ENCODE results near the gene ZNF136. TPM values are rescaled to one million over a fixed set of nuclear protein-coding genes. Genes with fewer than 3 reads are reported as not detected.

ZNF136 gene
- total and polyA plus RNA-seq, 2 of the 13 experiments (the other 11 are each of a cell fraction or from before 2014, with no cell fraction given) = 2.5 to 10.2 TPM

DNA sequence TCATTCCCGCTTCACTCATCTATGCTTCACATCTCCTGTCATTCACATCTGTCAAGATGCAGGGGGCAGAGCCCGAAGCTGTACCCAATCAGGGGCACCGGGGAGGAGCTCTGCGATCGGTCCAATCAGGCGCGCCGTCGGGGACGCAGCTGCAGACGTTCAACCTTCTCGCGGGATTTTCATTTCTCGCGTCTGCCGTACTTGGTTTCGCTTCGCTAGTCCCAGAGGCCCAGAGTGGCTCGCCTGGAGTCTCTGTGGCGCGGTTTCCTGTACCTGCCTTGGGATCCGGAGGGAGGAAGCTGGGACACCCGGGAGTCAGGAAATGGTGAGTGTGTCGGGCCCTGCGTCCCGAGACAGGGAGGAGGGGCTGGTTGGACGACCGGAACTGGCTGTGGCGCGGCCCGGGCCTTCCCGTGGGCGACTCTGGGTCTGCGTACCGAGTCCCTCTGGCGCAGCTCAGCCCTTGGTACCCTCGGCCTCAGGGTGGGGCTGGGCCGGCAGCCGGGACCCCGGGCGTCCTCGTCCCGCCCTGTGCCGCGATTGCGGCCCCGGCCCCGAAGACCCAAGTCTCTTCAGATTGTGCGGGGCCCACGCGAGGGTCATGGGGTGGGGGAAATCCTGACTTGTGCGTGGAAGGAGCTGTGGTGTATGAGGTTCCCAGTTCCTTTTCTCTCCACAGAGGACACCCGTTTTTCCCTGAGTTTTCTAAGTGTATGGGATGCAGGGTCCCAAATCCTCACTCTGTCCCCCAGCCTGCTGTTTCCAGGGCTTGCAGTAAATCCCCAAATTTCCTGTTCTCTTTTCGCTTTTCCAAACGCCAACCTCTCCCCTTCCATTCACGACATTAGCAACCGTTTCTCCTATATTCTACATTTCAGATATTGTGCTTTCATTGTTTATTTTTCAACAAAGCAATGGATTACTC is at the start of gene ZNF136 (continued):
- TF ChIP-seq ZNF7 (CRISPR knock-in tag; IDR thresholded peaks at IDR 0.05) (no peak), SIN3A (IDR thresholded peaks at IDR 0.05; ENCODE audit: borderline replicate concordance, low read depth, low read length) (peak; percentile 96), RARG (CRISPR knock-in tag; IDR thresholded peaks at IDR 0.05; ENCODE audit: low read depth) (no peak), SP4 (CRISPR knock-in tag; IDR thresholded peaks at IDR 0.05) (no peak; the same call in 1 of the 2 replicates), EED (CRISPR knock-in tag; IDR thresholded peaks at IDR 0.05) (no peak), ZNF558 (CRISPR knock-in tag; IDR thresholded peaks at IDR 0.05; ENCODE audit: borderline replicate concordance) (0 out of 2 replicates have a peak, but pooled peaks have one; percentile 27), NFIB (CRISPR knock-in tag; IDR thresholded peaks at IDR 0.05; ENCODE audit: borderline replicate concordance) (no peak), FOXA1 (IDR thresholded peaks at IDR 0.05) (no peak), FOXA1 (CRISPR knock-in tag; IDR thresholded peaks at IDR 0.05) (no peak), MATR3 (CRISPR knock-in tag; IDR thresholded peaks at IDR 0.05) (no peak), FOXA3 (CRISPR knock-in tag; IDR thresholded peaks at IDR 0.05) (no peak), ZNF264 (CRISPR knock-in tag; IDR thresholded peaks at IDR 0.05) (no peak), ZNF773 (CRISPR knock-in tag; IDR thresholded peaks at IDR 0.05; ENCODE audit: borderline replicate concordance) (no peak), ZFY (CRISPR knock-in tag; IDR thresholded peaks at IDR 0.05) (peak; percentile 96), ZNF230 (CRISPR knock-in tag; IDR thresholded peaks at IDR 0.05) (peak; percentile 84; the same call in 1 of the 2 replicates), NFATC3 (CRISPR knock-in tag; IDR thresholded peaks at IDR 0.05) (no peak), ZNF652 (CRISPR knock-in tag; IDR thresholded peaks at IDR 0.05; ENCODE audit: borderline replicate concordance, low read depth) (no peak)
- TF ChIP-seq, protein P1, sequence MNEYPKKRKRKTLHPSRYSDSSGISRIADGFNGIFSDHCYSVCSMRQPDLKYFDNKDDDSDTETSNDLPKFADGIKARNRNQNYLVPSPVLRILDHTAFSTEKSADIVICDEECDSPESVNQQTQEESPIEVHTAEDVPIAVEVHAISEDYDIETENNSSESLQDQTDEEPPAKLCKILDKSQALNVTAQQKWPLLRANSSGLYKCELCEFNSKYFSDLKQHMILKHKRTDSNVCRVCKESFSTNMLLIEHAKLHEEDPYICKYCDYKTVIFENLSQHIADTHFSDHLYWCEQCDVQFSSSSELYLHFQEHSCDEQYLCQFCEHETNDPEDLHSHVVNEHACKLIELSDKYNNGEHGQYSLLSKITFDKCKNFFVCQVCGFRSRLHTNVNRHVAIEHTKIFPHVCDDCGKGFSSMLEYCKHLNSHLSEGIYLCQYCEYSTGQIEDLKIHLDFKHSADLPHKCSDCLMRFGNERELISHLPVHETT (CRISPR knock-in tag; conservative IDR thresholded peaks at IDR 0.05) = 0 out of 2 replicates have a peak, but pooled peaks have one; percentile 59
- TF ChIP-seq, protein P2, sequence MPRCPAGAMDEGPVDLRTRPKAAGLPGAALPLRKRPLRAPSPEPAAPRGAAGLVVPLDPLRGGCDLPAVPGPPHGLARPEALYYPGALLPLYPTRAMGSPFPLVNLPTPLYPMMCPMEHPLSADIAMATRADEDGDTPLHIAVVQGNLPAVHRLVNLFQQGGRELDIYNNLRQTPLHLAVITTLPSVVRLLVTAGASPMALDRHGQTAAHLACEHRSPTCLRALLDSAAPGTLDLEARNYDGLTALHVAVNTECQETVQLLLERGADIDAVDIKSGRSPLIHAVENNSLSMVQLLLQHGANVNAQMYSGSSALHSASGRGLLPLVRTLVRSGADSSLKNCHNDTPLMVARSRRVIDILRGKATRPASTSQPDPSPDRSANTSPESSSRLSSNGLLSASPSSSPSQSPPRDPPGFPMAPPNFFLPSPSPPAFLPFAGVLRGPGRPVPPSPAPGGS (CRISPR knock-in tag; IDR thresholded peaks at IDR 0.05) = peak; percentile 90
- TF ChIP-seq, protein P3, sequence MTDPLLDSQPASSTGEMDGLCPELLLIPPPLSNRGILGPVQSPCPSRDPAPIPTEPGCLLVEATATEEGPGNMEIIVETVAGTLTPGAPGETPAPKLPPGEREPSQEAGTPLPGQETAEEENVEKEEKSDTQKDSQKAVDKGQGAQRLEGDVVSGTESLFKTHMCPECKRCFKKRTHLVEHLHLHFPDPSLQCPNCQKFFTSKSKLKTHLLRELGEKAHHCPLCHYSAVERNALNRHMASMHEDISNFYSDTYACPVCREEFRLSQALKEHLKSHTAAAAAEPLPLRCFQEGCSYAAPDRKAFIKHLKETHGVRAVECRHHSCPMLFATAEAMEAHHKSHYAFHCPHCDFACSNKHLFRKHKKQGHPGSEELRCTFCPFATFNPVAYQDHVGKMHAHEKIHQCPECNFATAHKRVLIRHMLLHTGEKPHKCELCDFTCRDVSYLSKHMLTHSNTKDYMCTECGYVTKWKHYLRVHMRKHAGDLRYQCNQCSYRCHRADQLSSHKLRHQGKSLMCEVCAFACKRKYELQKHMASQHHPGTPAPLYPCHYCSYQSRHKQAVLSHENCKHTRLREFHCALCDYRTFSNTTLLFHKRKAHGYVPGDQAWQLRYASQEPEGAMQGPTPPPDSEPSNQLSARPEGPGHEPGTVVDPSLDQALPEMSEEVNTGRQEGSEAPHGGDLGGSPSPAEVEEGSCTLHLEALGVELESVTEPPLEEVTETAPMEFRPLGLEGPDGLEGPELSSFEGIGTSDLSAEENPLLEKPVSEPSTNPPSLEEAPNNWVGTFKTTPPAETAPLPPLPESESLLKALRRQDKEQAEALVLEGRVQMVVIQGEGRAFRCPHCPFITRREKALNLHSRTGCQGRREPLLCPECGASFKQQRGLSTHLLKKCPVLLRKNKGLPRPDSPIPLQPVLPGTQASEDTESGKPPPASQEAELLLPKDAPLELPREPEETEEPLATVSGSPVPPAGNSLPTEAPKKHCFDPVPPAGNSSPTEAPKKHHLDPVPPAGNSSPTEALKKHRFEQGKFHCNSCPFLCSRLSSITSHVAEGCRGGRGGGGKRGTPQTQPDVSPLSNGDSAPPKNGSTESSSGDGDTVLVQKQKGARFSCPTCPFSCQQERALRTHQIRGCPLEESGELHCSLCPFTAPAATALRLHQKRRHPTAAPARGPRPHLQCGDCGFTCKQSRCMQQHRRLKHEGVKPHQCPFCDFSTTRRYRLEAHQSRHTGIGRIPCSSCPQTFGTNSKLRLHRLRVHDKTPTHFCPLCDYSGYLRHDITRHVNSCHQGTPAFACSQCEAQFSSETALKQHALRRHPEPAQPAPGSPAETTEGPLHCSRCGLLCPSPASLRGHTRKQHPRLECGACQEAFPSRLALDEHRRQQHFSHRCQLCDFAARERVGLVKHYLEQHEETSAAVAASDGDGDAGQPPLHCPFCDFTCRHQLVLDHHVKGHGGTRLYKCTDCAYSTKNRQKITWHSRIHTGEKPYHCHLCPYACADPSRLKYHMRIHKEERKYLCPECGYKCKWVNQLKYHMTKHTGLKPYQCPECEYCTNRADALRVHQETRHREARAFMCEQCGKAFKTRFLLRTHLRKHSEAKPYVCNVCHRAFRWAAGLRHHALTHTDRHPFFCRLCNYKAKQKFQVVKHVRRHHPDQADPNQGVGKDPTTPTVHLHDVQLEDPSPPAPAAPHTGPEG (CRISPR knock-in tag; IDR thresholded peaks at IDR 0.05) = no peak
- TF ChIP-seq, protein P4, sequence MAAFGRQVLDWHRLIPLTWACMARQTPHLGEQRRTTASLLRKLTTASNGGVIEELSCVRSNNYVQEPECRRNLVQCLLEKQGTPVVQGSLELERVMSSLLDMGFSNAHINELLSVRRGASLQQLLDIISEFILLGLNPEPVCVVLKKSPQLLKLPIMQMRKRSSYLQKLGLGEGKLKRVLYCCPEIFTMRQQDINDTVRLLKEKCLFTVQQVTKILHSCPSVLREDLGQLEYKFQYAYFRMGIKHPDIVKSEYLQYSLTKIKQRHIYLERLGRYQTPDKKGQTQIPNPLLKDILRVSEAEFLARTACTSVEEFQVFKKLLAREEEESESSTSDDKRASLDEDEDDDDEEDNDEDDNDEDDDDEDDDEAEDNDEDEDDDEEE (CRISPR knock-in tag; IDR thresholded peaks at IDR 0.05) = no peak; the same call in 1 of the 2 replicates

All from HepG2 (cell line).